A549 (cell line): Measurements from ENCODE around the gene HOMER2.

Experiments used
- CEBPB ChIP-seq, 2 experiments: fragments of >200 bp in 1 of 2; sonication (Bioruptor Twin) in 1 of 2; formaldehyde crosslinking in 1 of 2; IDR thresholded peaks; 2 replicates each; pipeline ENCODE4 v1.6.1; 2012 to 2016
- MAFK ChIP-seq: fragments of 450-650 bp; IDR thresholded peaks from 2 replicates; pipeline ENCODE4 v1.6.1; 2014; ENCODE audit not compliant: partially characterized antibody
- RAD21 ChIP-seq, 2 experiments: fragments of >200 bp in 1 of 2; sonication (Bioruptor Twin) in 1 of 2; formaldehyde crosslinking in 1 of 2; IDR thresholded peaks in 1 of 2; conservative IDR thresholded peaks in 1 of 2; 2 replicates in 1 of 2; 3 replicates in 1 of 2; pipeline ENCODE4 v1.6.1; 2012 to 2018; ENCODE audit warnings: inconsistent platforms in 1 of 2
- RARB ChIP-seq: fragments of 250-450 bp; sonication (Bioruptor Pico); IDR thresholded peaks from 2 replicates; pipeline ENCODE4 v1.8.0; 2021; ENCODE audit warnings: mild to moderate bottlenecking, moderate library complexity

DNA sequence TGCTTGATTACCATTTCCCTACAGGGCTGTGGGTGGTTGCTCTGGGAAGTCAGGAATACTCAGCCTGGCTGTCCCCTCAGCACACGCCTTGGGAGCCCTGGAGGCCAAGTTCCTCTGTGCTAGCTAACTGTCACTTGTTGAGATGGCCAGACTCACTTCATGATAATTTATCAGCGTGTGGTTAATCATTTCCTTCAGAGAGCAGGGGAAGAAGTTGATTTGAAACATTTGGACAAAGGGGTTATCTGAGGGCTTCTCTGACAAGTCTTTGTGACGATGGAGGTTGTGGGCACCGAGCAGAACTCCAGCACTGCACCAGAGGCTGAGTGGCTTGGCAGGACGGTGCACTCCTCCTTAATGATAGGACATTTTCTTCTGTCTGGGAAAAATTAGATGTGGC, 81.2 kb downstream of the HOMER2 start:
- TF ChIP-seq CEBPB (IDR thresholded peaks at IDR 0.05) = no peak
- no peak for TF ChIP-seq RARB (CRISPR knock-in tag)
- TF ChIP-seq RAD21 (conservative IDR thresholded peaks at IDR 0.05 in 1 of 2, IDR thresholded peaks at IDR 0.05 in 1 of 2) = no peak
- no peak for TF ChIP-seq MAFK
